Measurements from ENCODE around the gene KLF15. TPM values are rescaled to one million over a fixed set of nuclear protein-coding genes. Genes with fewer than 3 reads are reported as not detected.

Gene KLF15
- total RNA-seq, 1 experiment from 2014 or later = 3.3 TPM

DNA sequence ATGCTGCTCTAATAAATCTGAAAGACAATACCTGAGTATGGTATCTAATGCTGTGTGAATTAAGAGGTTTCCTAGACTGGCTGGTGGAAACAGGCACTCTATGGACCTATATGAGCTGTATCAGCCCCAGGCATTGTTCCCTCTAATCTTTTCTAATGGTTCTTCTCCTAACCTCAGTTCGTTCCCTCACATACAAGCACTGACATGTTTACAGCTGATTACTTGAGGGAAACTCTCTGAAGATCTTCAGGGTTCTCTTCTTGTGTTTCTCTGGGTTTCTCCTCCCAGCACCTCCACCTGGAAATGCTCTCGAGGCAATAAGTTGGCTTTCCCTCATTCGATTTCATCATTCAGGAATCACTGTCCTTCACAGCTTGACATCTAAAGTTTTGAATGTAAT, 52.9 kb downstream of the KLF15 start:
- no peak overlapping the region for H3K4me3 ChIP-seq (replicated peaks in 1 of 2; ENCODE audit: low read depth in 1 of 2, low read length in 2 of 2)
- RAD21 ChIA-PET (ENCODE audit: low non-redundant PET in 1 of 2, low total read pairs in 2 of 2, uncharacterized antibody in 2 of 2, unreplicated experiment in 2 of 2) = no interaction called here
- no peak overlapping the region for H3K9ac ChIP-seq (ENCODE audit: low read length)
- DNase-seq (ENCODE audit: low read depth, low spot score) (no peak), ATAC-seq (no peak)
- intact Hi-C loops (cut with micrococcal nuclease) = no loop called here
- no peak overlapping the region for H3K27ac ChIP-seq (ENCODE audit: low read depth, low read length)
- H3K36me3 ChIP-seq (ENCODE audit: control insufficient read depth in 1 of 2, insufficient read depth in 2 of 2, low read length in 2 of 2) = no peaks in the 10 kb centered on the region
- CTCF ChIA-PET = no interaction called here
- POLR2A ChIA-PET = no interaction called here
- H4K20me1 ChIP-seq (ENCODE audit: insufficient read depth) = no peaks in the 10 kb centered on the region
- H3K9me3 ChIP-seq (ENCODE audit: control insufficient read depth in 1 of 2, insufficient read depth in 1 of 2, low read depth in 1 of 2, low read length in 2 of 2) = peaks cover 0 to 4% of the 10 kb centered on the region in 2 experiments; a peak in 2 of 4 replicates
- BruUV-seq (replicated peaks) = no TSS peak
- H3K4me2 ChIP-seq (ENCODE audit: low read length) = no peak overlapping the region
- TF ChIP-seq SRF (IDR thresholded peaks at IDR 0.05; ENCODE audit: low read depth) (no peak), ZNF274 (IDR thresholded peaks at IDR 0.05; ENCODE audit: low read depth, low read length) (no peak), EZH2phosphoT487 (IDR thresholded peaks at IDR 0.05; ENCODE audit: borderline replicate concordance) (no peak), POLR2A (IDR thresholded peaks at IDR 0.05; ENCODE audit: borderline replicate concordance, extremely low read depth, insufficient read depth, insufficient read length) (no peak), EGR1 (IDR thresholded peaks at IDR 0.05; ENCODE audit: low read depth) (no peak), ELF1 (IDR thresholded peaks at IDR 0.05; ENCODE audit: borderline replicate concordance, low read depth) (no peak)
- TF ChIP-seq, protein P1, sequence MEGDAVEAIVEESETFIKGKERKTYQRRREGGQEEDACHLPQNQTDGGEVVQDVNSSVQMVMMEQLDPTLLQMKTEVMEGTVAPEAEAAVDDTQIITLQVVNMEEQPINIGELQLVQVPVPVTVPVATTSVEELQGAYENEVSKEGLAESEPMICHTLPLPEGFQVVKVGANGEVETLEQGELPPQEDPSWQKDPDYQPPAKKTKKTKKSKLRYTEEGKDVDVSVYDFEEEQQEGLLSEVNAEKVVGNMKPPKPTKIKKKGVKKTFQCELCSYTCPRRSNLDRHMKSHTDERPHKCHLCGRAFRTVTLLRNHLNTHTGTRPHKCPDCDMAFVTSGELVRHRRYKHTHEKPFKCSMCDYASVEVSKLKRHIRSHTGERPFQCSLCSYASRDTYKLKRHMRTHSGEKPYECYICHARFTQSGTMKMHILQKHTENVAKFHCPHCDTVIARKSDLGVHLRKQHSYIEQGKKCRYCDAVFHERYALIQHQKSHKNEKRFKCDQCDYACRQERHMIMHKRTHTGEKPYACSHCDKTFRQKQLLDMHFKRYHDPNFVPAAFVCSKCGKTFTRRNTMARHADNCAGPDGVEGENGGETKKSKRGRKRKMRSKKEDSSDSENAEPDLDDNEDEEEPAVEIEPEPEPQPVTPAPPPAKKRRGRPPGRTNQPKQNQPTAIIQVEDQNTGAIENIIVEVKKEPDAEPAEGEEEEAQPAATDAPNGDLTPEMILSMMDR (IDR thresholded peaks at IDR 0.05 in 2 of 3, conservative IDR thresholded peaks at IDR 0.05 in 1 of 3; ENCODE audit: borderline replicate concordance in 1 of 3, insufficient read depth in 1 of 3, low read depth in 2 of 3, low read length in 2 of 3) = no peak
- no peaks in the 10 kb centered on the region for H3K79me2 ChIP-seq (ENCODE audit: insufficient read depth, low read length)
- no peaks in the 10 kb centered on the region for H3K9me2 ChIP-seq (ENCODE audit: insufficient read depth)
- no peaks in the 10 kb centered on the region for H3K4me1 ChIP-seq (ENCODE audit: control insufficient read depth in 1 of 2, insufficient read depth in 2 of 2, low read length in 2 of 2)
- H3K27me3 ChIP-seq (ENCODE audit: insufficient read depth, low read length) = no peaks in the 10 kb centered on the region
- no peak overlapping the region for H2AFZ ChIP-seq (ENCODE audit: low read depth, low read length, poor library complexity, severe bottlenecking)

DNA sequence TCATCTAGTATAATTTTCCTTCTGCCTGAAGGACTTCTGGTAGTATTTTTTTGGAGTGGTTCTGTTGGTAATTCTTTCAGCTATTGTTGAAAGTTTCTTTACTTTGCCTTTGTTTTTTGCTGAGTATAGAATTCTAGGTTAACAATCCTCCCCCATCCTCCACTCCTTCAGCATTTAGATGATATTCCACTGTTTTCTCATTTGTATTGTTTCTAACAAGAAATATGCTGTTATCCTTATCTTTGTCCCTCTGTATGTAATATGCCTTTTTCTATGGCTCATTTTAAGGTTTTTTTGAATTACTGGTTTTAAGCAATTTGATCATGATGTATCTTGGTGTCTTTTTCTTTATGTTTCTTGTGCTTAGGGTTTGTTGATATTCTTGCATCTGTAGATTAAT, 53.9 kb downstream of the KLF15 start:
- ATAC-seq (no peak), DNase-seq (ENCODE audit: low read depth, low spot score) (no peak)
- H3K4me2 ChIP-seq (ENCODE audit: low read length) = no peak overlapping the region
- RAD21 ChIA-PET (ENCODE audit: low non-redundant PET in 1 of 2, low total read pairs in 2 of 2, uncharacterized antibody in 2 of 2, unreplicated experiment in 2 of 2) = no interaction called here
- no TSS peak for BruUV-seq (replicated peaks)
- intact Hi-C loops (cut with micrococcal nuclease) = no loop called here
- H3K4me1 ChIP-seq (ENCODE audit: control insufficient read depth in 1 of 2, insufficient read depth in 2 of 2, low read length in 2 of 2) = no peaks in the 10 kb centered on the region
- peaks cover 0 to 4% of the 10 kb centered on the region in 2 experiments; a peak in 2 of 4 replicates for H3K9me3 ChIP-seq (ENCODE audit: control insufficient read depth in 1 of 2, insufficient read depth in 1 of 2, low read depth in 1 of 2, low read length in 2 of 2)
- H3K9me2 ChIP-seq (ENCODE audit: insufficient read depth) = no peaks in the 10 kb centered on the region
- TF ChIP-seq CBX3 (IDR thresholded peaks at IDR 0.05; ENCODE audit: low read depth) (peak; percentile 78; the same call in 1 of the 2 replicates), POLR2A (IDR thresholded peaks at IDR 0.05; ENCODE audit: borderline replicate concordance, extremely low read depth, insufficient read depth, insufficient read length) (no peak)
- H4K20me1 ChIP-seq (ENCODE audit: insufficient read depth) = no peaks in the 10 kb centered on the region
- no peaks in the 10 kb centered on the region for H3K27me3 ChIP-seq (ENCODE audit: insufficient read depth, low read length)
- H3K4me3 ChIP-seq (replicated peaks in 1 of 2; ENCODE audit: low read depth in 1 of 2, low read length in 2 of 2) = no peak overlapping the region
- H3K9ac ChIP-seq (ENCODE audit: low read length) = no peak overlapping the region
- POLR2A ChIA-PET = no interaction called here
- no peaks in the 10 kb centered on the region for H3K36me3 ChIP-seq (ENCODE audit: control insufficient read depth in 1 of 2, insufficient read depth in 2 of 2, low read length in 2 of 2)
- CTCF ChIA-PET = no interaction called here
- no peak overlapping the region for H2AFZ ChIP-seq (ENCODE audit: low read depth, low read length, poor library complexity, severe bottlenecking)
- no peaks in the 10 kb centered on the region for H3K79me2 ChIP-seq (ENCODE audit: insufficient read depth, low read length)
- H3K27ac ChIP-seq (ENCODE audit: low read depth, low read length) = no peak overlapping the region

Measured in HCT116 (cell line).